Measurements from ENCODE around the gene HNRNPA1. TPM values are rescaled to one million over a fixed set of nuclear protein-coding genes. Genes with fewer than 3 reads are reported as not detected.

Gene HNRNPA1
- polyA plus RNA-seq, 3 donors, result 266 to 1,181 (median 308) TPM

DNA sequence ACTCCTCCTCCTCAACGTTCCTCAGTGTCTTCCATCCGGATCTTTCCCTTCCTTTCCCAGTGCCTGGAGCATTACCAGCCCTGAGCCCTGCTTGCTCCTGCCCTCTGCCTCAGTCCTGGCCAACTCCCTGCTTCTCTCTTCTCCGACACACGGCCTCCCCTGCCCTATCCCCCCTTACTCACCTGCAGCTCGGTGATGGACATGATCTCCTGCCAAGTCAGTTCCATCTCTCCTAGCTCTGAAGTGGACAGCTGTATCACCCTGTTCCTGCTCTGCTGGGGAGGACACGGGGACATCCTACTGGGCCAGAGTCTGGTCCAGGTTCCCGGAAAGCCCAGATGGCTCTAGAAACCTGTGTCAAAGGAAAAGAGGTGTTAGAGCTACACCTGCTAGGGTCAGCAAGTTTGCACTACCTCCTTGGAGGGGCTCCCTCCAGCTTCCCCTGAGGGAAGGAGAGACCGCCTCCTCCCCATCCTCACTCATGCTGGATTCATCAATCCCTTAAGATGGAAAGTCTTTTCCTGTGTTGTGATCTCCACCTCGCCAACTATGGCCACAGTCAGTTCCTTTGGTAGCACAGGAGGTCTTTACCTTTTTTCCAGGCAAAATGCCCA lies 14.5 kb downstream of the HNRNPA1 start:
- Mint-ChIP-seq H3K9me3 (peaks cover 0 to 2% (median 0%) of the 10 kb centered on the region in 7 donors), H3K4me3 (peak overlapping the region; percentile 74 to 99), H3K4me1 (peaks cover 88% of the 10 kb centered on the region), H3K36me3 (peaks cover 50 to 81% of the 10 kb centered on the region in 2 donors), H3K27me3 (ENCODE audit: low read depth in 3 of 3) (no peaks in the 10 kb centered on the region), H3K27ac (peak overlapping the region; percentile 85 to 92 (median 88))
- WGBS (ENCODE audit: insufficient coverage), result 39% methylated on average over 7 of the region's 9 CpGs
- no peaks in the 10 kb centered on the region for H3K27me3 ChIP-seq (ENCODE audit: control insufficient read depth in 2 of 2, insufficient read depth in 2 of 2, low read length in 2 of 2)
- no peak for TF ChIP-seq CTCF (IDR thresholded peaks at IDR 0.05)
- DNase-seq, result no peak
- H3K36me3 ChIP-seq (replicated peaks in 1 of 2; ENCODE audit: control insufficient read depth in 1 of 2, insufficient read depth in 2 of 2, low read length in 2 of 2), result peaks cover 47 to 60% of the 10 kb centered on the region in 2 donors
- H3K4me3 ChIP-seq (replicated peaks in 1 of 3; ENCODE audit: low read depth in 2 of 3, low read length in 3 of 3), result peak overlapping the region in 1 of 3 experiments; percentile 99
- H3K79me2 ChIP-seq (ENCODE audit: insufficient read depth, low read length), result peaks cover 100% of the 10 kb centered on the region
- no peaks in the 10 kb centered on the region for H3K9me3 ChIP-seq (replicated peaks in 1 of 2; ENCODE audit: control insufficient read depth in 1 of 2, insufficient read depth in 1 of 2, low read length in 2 of 2)
- peaks cover 67% of the 10 kb centered on the region for H4K20me1 ChIP-seq (ENCODE audit: insufficient read depth, low read length)
- peak overlapping the region; percentile 17 for H3K9ac ChIP-seq (ENCODE audit: insufficient read depth, low read length, poor library complexity, severe bottlenecking)
- intact Hi-C loops (cut with micrococcal nuclease), result loop anchor here (2.0 to 5.0 kb wide), 4 partner anchors 37 to 82 kb away; no protein-coding TSS in a partner anchor
- H3K4me1 ChIP-seq (ENCODE audit: control insufficient read depth in 1 of 2, insufficient read depth in 2 of 2, low read length in 2 of 2), result peaks cover 91 to 97% of the 10 kb centered on the region in 2 donors
- H2AFZ ChIP-seq (ENCODE audit: insufficient read depth, low read depth, low read length, poor library complexity, severe bottlenecking), result no peak overlapping the region
- peak overlapping the region; percentile 51 to 87 for H3K27ac ChIP-seq (ENCODE audit: low read depth in 1 of 2, low read length in 2 of 2)
- H3K4me2 ChIP-seq (replicated peaks; ENCODE audit: extremely low read depth, low read length, poor library complexity, severe bottlenecking), result peak overlapping the region; percentile 99

GRCh38 chr12:54296393-54297099 lies 16.0 kb downstream of the HNRNPA1 start:
- Histone ChIP-seq H3K4me2 (replicated peaks; ENCODE audit: extremely low read depth, low read length, poor library complexity, severe bottlenecking) (peak overlapping the region; percentile 99), H4K20me1 (ENCODE audit: insufficient read depth, low read length) (peaks cover 53% of the 10 kb centered on the region), H3K9me3 (replicated peaks in 1 of 2; ENCODE audit: control insufficient read depth in 1 of 2, insufficient read depth in 1 of 2, low read length in 2 of 2) (no peaks in the 10 kb centered on the region), H3K36me3 (replicated peaks in 1 of 2; ENCODE audit: control insufficient read depth in 1 of 2, insufficient read depth in 2 of 2, low read length in 2 of 2) (peaks cover 37 to 46% of the 10 kb centered on the region in 2 donors), H3K27ac (ENCODE audit: low read depth in 1 of 2, low read length in 2 of 2) (peak overlapping the region; percentile 51 to 87), H3K4me1 (ENCODE audit: control insufficient read depth in 1 of 2, insufficient read depth in 2 of 2, low read length in 2 of 2) (peaks cover 84 to 97% of the 10 kb centered on the region in 2 donors), H3K27me3 (ENCODE audit: control insufficient read depth in 2 of 2, insufficient read depth in 2 of 2, low read length in 2 of 2) (no peaks in the 10 kb centered on the region), H2AFZ (ENCODE audit: insufficient read depth, low read depth, low read length, poor library complexity, severe bottlenecking) (no peak overlapping the region), H3K79me2 (ENCODE audit: insufficient read depth, low read length) (peaks cover 100% of the 10 kb centered on the region), H3K4me3 (replicated peaks in 1 of 3; ENCODE audit: low read depth in 2 of 3, low read length in 3 of 3) (peak overlapping the region; percentile 31 to 99 (median 47)), H3K9ac (ENCODE audit: insufficient read depth, low read length, poor library complexity, severe bottlenecking) (peak overlapping the region; percentile 41)
- Mint-ChIP-seq H3K4me1 (peaks cover 84% of the 10 kb centered on the region), H3K27me3 (ENCODE audit: low read depth in 3 of 3) (no peaks in the 10 kb centered on the region), H3K9me3 (peaks cover 0 to 2% (median 0%) of the 10 kb centered on the region in 7 donors), H3K36me3 (peaks cover 39 to 66% of the 10 kb centered on the region in 2 donors), H3K4me3 (peak overlapping the region; percentile 86 to 99), H3K27ac (peak overlapping the region; percentile 85 to 92 (median 91))
- intact Hi-C loops (cut with micrococcal nuclease), result loop anchor here (2.0 to 5.0 kb wide), 3 partner anchors 14 to 71 kb away; no protein-coding TSS in a partner anchor
- WGBS (ENCODE audit: insufficient coverage), result 5% methylated on average over 3 of the region's 5 CpGs
- no peak for TF ChIP-seq CTCF (IDR thresholded peaks at IDR 0.05)
- DNase-seq, result peak in 2 of 3 donors; percentile 33 to 47
